ENCODE results near the gene ARX. TPM values are rescaled to one million over a fixed set of nuclear protein-coding genes. Genes with fewer than 3 reads are reported as not detected.

Gene ARX
- total RNA-seq, 1 donor from 2014 or later: 0.53 TPM

- no peak overlapping the region for H3K27ac ChIP-seq
- H3K27me3 ChIP-seq (ENCODE audit: low read depth): peaks cover 82% of the 10 kb centered on the region
- H3K4me3 ChIP-seq: no peak overlapping the region
- TF ChIP-seq CTCF (IDR thresholded peaks at IDR 0.05): no peak
- intact Hi-C loops (cut with DNase I): no loop called here
- DNase-seq (no peak), ATAC-seq (peak in 1 of 2 donors; percentile 6)
- no peaks in the 10 kb centered on the region for H3K36me3 ChIP-seq
- no peaks in the 10 kb centered on the region for H3K9me3 ChIP-seq
- H3K4me1 ChIP-seq: peaks cover 10% of the 10 kb centered on the region
Measured at GRCh38 chrX:25020391-25020904, 4.7 kb upstream of the ARX start.

- Histone ChIP-seq H3K27ac (no peak overlapping the region), H3K36me3 (no peaks in the 10 kb centered on the region), H3K4me3 (no peak overlapping the region), H3K9me3 (no peaks in the 10 kb centered on the region), H3K27me3 (ENCODE audit: low read depth) (peaks cover 88% of the 10 kb centered on the region), H3K4me1 (peaks cover 10% of the 10 kb centered on the region)
- intact Hi-C loops (cut with DNase I): no loop called here
- ATAC-seq (no peak), DNase-seq (no peak)
- no peak for TF ChIP-seq CTCF (IDR thresholded peaks at IDR 0.05)
Measured at GRCh38 chrX:25019707-25020390, 4.1 kb upstream of the ARX start.

- no peak for DNase-seq
Measured at GRCh38 chrX:25018682-25019081, 2.9 kb upstream of the ARX start.

GRCh38 chrX:25017667-25018247 is 2.0 kb upstream of the ARX start:
- H3K9me3 ChIP-seq: no peaks in the 10 kb centered on the region
- peaks cover 10% of the 10 kb centered on the region for H3K4me1 ChIP-seq
- H3K27ac ChIP-seq: no peak overlapping the region
- H3K36me3 ChIP-seq: no peaks in the 10 kb centered on the region
- DNase-seq (no peak), ATAC-seq (no peak)
- peaks cover 92% of the 10 kb centered on the region for H3K27me3 ChIP-seq (ENCODE audit: low read depth)
- no peak for TF ChIP-seq CTCF (IDR thresholded peaks at IDR 0.05)
- no peak overlapping the region for H3K4me3 ChIP-seq
- intact Hi-C loops (cut with DNase I): no loop called here

More at GRCh38 chrX:25018682-25019081, 2.9 kb upstream of the ARX start:
- no peak for ATAC-seq
- no peak overlapping the region for H3K4me3 ChIP-seq
- peaks cover 10% of the 10 kb centered on the region for H3K4me1 ChIP-seq
- TF ChIP-seq CTCF (IDR thresholded peaks at IDR 0.05): no peak
- H3K27ac ChIP-seq: no peak overlapping the region
- peaks cover 97% of the 10 kb centered on the region for H3K27me3 ChIP-seq (ENCODE audit: low read depth)
- H3K36me3 ChIP-seq: no peaks in the 10 kb centered on the region
- H3K9me3 ChIP-seq: no peaks in the 10 kb centered on the region
- intact Hi-C loops (cut with DNase I): no loop called here

- no peak for ATAC-seq
Measured at GRCh38 chrX:25016938-25017598, 1.3 kb upstream of the ARX start.

More at GRCh38 chrX:25016938-25017598, 1.3 kb upstream of the ARX start:
- Histone ChIP-seq H3K4me1 (peaks cover 10% of the 10 kb centered on the region), H3K27me3 (ENCODE audit: low read depth) (peaks cover 92% of the 10 kb centered on the region), H3K36me3 (no peaks in the 10 kb centered on the region), H3K4me3 (no peak overlapping the region), H3K9me3 (no peaks in the 10 kb centered on the region), H3K27ac (no peak overlapping the region)
- DNase-seq: no peak
- no peak for TF ChIP-seq CTCF (IDR thresholded peaks at IDR 0.05)
- intact Hi-C loops (cut with DNase I): no loop called here

Measured in lower lobe of right lung (tissue), 2 donors.